Measurements from ENCODE around the gene KLRD1. TPM values are rescaled to one million over a fixed set of nuclear protein-coding genes. Genes with fewer than 3 reads are reported as not detected.
A peak's percentile ranks its signal among the peaks of the same experiment; 100 is the strongest.
"Not testable (repeated sequence)": the region's sequence is repeated elsewhere in the genome, so short reads cannot be mapped to it uniquely, and the experiment has no call there.

The KLRD1 gene
- total RNA-seq, 2 experiments from 2014 or later: 0.27 TPM; not detected in 1

DNA sequence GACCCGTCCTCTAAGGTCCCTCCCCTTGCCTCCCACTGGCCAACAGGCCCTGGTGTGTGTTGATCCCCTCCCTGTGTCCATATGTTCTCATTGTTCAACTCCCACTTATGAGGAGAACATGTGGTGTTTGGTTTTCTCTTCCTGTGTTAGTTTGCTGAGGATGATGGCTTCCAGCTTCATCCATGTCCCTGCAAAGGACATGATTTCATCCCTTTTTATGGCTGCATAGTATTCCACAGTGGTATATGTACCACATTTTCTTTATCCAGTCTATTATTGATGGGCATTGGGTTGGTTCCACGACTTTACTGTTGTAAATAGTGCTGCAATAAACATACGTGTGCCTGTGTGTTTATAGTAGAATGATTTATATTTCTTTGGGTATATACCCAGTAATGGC lies 43.8 kb downstream of the KLRD1 start:
- POLR2A ChIA-PET, DNase-seq: not testable (repeated sequence)

DNA sequence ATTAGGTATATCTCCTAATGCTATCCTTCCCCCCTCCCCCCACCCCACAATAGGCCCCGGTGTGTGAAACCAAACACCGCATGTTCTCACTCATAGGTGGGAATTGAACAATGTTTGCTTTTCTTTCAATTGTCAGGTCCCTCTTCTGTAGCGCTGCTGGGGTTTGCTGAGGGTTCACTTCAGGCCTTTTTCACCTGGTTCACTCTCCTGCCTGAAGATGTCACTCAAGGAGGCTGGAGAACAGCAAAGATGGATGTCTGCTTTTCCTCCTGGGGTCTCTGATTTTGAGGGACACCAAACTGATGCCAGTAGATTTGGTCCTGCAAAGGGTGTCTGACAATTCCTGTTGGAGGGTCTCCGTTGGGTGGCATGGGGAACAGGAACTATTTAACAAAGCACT lies 46.4 kb downstream of the KLRD1 start:
- POLR2A ChIA-PET: no interaction called here
- no peak for DNase-seq
- peaks cover 30% of the 10 kb centered on the region for H3K27me3 Mint-ChIP-seq
- H3K4me1 Mint-ChIP-seq: peaks cover 4% of the 10 kb centered on the region
- H3K36me3 Mint-ChIP-seq (ENCODE audit: low read depth): no peaks in the 10 kb centered on the region
- no peak overlapping the region for H3K4me3 Mint-ChIP-seq
- no peaks in the 10 kb centered on the region for H3K9me3 Mint-ChIP-seq
- no peak overlapping the region for H3K27ac Mint-ChIP-seq
- CTCF ChIA-PET: no interaction called here

More for the DNA sequence above, 43.8 kb downstream of the KLRD1 start:
- CTCF ChIA-PET: interaction anchor here (0.6 to 1.1 kb wide), 2 partner anchors 280 to 1249 kb away, joined by 3 read pairs; no protein-coding TSS in a partner anchor
- H3K27ac Mint-ChIP-seq; H3K4me1 Mint-ChIP-seq; H3K9me3 Mint-ChIP-seq; H3K36me3 Mint-ChIP-seq (ENCODE audit: low read depth); H3K4me3 Mint-ChIP-seq: not testable (repeated sequence)
- peaks cover 33% of the 10 kb centered on the region for H3K27me3 Mint-ChIP-seq

DNA sequence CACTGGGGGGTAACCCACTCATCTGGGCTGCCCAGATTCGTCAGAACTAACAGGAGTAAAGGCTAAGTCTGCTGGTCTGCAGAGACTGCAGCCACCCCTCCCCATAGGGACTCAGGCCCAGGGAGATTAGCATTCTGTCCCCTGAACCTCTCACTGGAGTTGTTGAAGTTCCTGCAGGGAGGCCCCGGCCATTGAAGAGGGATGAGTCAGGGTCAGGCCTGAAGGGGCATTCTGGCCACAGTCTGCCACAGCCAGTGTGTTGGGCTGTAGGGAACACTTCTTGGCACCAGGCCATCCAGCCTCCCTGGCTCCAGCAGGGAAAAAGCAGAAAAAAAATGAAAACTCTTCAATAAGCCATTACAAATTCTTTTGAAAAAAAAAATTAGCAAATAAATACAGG lies 46.8 kb downstream of the KLRD1 start:
- H3K4me1 Mint-ChIP-seq: peaks cover 7% of the 10 kb centered on the region
- H3K36me3 Mint-ChIP-seq (ENCODE audit: low read depth): no peaks in the 10 kb centered on the region
- CTCF ChIA-PET: no interaction called here

GRCh38 chr12:10358131-10358530 lies 50.5 kb downstream of the KLRD1 start:
- Mint-ChIP-seq H3K36me3 (ENCODE audit: low read depth) (no peaks in the 10 kb centered on the region), H3K27me3 (peaks cover 21% of the 10 kb centered on the region), H3K9me3 (no peaks in the 10 kb centered on the region), H3K4me1 (peaks cover 12% of the 10 kb centered on the region), H3K4me3 (no peak overlapping the region), H3K27ac (no peak overlapping the region)
- ChIA-PET POLR2A (no interaction called here), CTCF (no interaction called here)
- DNase-seq: no peak

More for the DNA sequence above, 46.8 kb downstream of the KLRD1 start:
- DNase-seq: no peak
- no peaks in the 10 kb centered on the region for H3K9me3 Mint-ChIP-seq
- H3K27me3 Mint-ChIP-seq: peaks cover 30% of the 10 kb centered on the region
- H3K4me3 Mint-ChIP-seq: no peak overlapping the region
- POLR2A ChIA-PET: no interaction called here
- no peak overlapping the region for H3K27ac Mint-ChIP-seq

DNA sequence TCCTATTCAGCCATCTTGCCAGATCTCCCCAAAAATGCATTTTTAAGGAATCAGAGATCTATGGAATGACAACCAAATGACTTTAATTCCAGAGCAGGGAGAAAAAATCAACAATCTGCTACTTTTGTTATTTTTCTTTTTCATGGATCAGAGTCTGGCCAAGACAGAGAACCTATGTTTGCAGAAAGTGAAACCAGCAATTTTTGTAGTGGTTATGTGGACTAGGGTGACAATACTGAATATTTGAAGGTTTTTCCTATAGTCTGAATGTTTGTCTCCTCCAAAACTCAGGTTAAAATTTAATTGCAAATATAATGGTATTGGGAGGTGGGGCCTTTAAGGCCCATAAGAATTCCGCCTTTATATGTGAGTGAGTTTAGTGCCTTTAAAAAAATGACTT lies 51.3 kb downstream of the KLRD1 start:
- no peak for DNase-seq
- Mint-ChIP-seq H3K36me3 (ENCODE audit: low read depth) (no peaks in the 10 kb centered on the region), H3K27me3 (peaks cover 20% of the 10 kb centered on the region), H3K4me1 (peaks cover 12% of the 10 kb centered on the region), H3K27ac (no peak overlapping the region), H3K4me3 (no peak overlapping the region), H3K9me3 (no peaks in the 10 kb centered on the region)
- CTCF ChIA-PET: no interaction called here
- POLR2A ChIA-PET: no interaction called here

- H3K27me3 Mint-ChIP-seq: peaks cover 18% of the 10 kb centered on the region
- H3K27ac Mint-ChIP-seq: no peak overlapping the region
- H3K36me3 Mint-ChIP-seq (ENCODE audit: low read depth): no peaks in the 10 kb centered on the region
- no peak overlapping the region for H3K4me3 Mint-ChIP-seq
- H3K4me1 Mint-ChIP-seq: peaks cover 12% of the 10 kb centered on the region
- CTCF ChIA-PET: no interaction called here
- POLR2A ChIA-PET: no interaction called here
- no peak for DNase-seq
- no peaks in the 10 kb centered on the region for H3K9me3 Mint-ChIP-seq
Measured at GRCh38 chr12:10361084-10361483, 53.4 kb downstream of the KLRD1 start.

GRCh38 chr12:10361622-10362021 lies 54.0 kb downstream of the KLRD1 start:
- H3K27me3 Mint-ChIP-seq: peaks cover 16% of the 10 kb centered on the region
- POLR2A ChIA-PET: no interaction called here
- CTCF ChIA-PET: no interaction called here
- H3K9me3 Mint-ChIP-seq: no peaks in the 10 kb centered on the region
- H3K4me1 Mint-ChIP-seq: peaks cover 12% of the 10 kb centered on the region
- no peak for DNase-seq
- no peaks in the 10 kb centered on the region for H3K36me3 Mint-ChIP-seq (ENCODE audit: low read depth)
- no peak overlapping the region for H3K4me3 Mint-ChIP-seq
- H3K27ac Mint-ChIP-seq: no peak overlapping the region

DNA sequence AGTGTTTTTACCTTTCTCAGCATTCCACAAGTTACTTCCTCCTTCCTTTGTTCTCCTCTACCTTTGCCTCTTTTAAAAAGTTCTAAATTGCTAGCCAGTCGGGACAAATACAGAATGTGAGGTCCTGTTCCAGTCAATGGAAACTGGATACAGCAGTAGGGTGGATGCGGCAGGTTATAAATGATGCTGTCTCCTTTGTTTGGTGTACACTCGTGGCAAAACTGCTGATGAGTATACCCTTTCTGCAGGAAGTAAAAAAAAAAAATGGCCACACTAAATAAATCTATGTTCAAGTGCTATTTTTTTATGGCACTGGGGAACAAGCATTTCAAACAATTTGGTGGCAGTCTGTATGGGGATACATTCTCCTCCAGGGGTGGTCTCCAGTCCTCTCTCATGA lies 54.7 kb downstream of the KLRD1 start:
- Mint-ChIP-seq H3K9me3 (no peaks in the 10 kb centered on the region), H3K27me3 (peaks cover 16% of the 10 kb centered on the region), H3K4me3 (no peak overlapping the region), H3K4me1 (peaks cover 12% of the 10 kb centered on the region), H3K27ac (no peak overlapping the region), H3K36me3 (ENCODE audit: low read depth) (no peaks in the 10 kb centered on the region)
- POLR2A ChIA-PET: no interaction called here
- CTCF ChIA-PET: interaction anchor here (0.6 kb wide), 1 partner anchor 1325 kb away, joined by 4 read pairs; no protein-coding TSS in a partner anchor
- no peak for DNase-seq

DNA sequence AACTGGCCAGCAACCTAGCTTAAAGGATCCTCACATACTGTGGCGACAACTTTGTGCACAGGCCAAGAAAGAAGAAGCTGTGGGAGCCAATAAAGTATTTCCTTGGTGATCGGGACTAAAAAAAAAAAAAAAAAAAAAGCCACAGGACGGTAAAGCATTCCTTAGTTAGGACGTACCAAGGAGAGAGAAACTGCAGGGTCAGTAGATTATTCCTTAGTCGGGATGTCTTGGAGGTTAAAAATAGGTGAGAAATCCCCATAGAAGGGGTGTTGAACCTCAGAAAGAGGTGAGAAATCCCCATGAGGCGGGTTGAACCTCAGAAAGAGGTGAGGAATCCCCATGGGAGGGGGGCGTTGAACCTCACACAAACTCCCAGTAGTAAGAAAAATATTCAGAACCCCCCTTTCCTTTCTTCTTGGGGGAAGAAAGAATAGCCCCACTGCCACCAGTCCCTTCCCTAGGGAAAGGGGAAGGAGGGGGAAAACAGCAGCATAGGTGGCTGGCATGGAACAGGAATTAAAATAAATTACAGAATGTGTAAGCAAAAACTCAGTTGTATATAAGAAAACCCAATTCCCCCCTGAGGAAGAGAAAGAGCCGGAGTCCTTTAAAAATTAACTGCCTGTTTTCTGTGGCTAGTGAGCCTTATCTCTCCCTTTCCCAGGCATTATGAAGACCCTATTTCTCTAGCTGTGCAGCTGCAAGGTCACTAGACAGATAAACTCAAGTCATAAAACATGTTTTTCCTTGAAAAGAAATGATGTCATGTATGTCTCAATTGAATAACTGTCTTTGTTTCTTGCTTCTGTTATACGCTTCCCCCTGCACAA lies 55.4 kb downstream of the KLRD1 start:
- ChIA-PET POLR2A (no interaction called here), CTCF (interaction anchor here (0.6 kb wide), 2 partner anchors 1086 to 1325 kb away, joined by 3 to 4 read pairs; no protein-coding TSS in a partner anchor)
- Mint-ChIP-seq H3K9me3 (peaks cover 5% of the 10 kb centered on the region), H3K4me3 (no peak overlapping the region), H3K36me3 (ENCODE audit: low read depth) (peaks cover 4% of the 10 kb centered on the region), H3K27me3 (peaks cover 17% of the 10 kb centered on the region), H3K27ac (peak overlapping the region; percentile 37), H3K4me1 (peaks cover 13% of the 10 kb centered on the region)
- no peak for DNase-seq

DNA sequence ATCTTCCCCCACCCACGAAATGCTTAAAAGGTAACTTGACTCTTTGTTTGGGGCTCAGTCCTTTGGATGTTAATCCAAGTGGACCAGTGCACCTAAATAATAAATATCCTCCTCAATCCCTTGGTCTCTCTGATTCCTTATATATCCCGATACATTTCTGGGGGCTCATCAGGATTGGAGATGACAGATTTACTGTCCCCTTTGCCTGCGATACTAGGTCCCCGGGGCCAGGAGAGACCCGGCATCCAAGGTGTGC lies 55.9 kb downstream of the KLRD1 start:
- ChIA-PET CTCF (no interaction called here), POLR2A (no interaction called here)
- no peak for DNase-seq
- Mint-ChIP-seq H3K36me3 (ENCODE audit: low read depth) (peaks cover 7% of the 10 kb centered on the region), H3K27ac (no peak overlapping the region), H3K4me3 (no peak overlapping the region), H3K27me3 (peaks cover 18% of the 10 kb centered on the region), H3K4me1 (peaks cover 15% of the 10 kb centered on the region), H3K9me3 (peaks cover 7% of the 10 kb centered on the region)

DNA sequence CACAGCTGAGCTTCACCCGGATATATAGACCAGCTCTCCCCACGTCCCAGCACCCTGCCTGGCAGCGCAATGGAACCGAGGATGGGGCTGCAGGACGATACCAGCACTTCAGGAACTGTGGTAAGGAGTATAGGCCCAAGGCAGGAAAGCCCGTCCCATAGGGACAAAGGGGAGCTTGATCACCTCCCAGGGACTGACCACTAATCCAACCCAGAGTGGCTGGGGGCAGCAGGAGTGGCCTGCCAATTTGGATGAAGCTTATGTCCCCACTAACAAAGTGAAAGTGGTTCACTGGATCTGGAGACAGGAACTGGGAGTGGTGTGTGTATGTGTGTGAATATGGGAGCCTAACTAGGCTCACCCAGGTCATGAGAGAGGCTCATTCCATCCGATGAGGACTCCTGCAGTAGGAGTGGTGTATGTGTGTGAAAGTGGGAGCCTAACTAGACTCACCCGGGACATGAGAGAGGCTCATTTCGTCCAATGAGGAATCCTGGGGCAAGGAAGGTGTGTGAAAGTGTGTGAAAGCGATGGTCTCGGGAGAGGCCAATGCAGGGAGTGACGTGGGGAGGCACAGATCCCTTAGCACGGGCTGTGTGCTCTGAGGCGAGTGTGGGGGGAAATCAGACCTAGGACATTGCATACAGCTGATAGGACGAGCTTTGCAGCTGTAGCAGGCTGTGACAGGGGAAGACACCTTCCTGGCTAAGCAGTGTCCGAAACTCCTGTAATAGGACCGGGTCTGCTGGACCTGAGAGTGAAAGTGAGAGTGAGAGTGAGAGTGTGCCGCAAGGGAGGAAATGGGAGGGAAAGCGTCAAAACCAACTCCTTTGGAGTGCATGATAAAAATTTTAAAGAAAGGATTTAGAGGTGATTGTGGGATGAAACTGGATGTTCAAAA lies 56.5 kb downstream of the KLRD1 start:
- H3K4me1 Mint-ChIP-seq: peaks cover 13% of the 10 kb centered on the region
- peaks cover 18% of the 10 kb centered on the region for H3K27me3 Mint-ChIP-seq
- H3K27ac Mint-ChIP-seq: no peak overlapping the region
- POLR2A ChIA-PET: no interaction called here
- H3K9me3 Mint-ChIP-seq: peaks cover 7% of the 10 kb centered on the region
- peak; percentile 49 for DNase-seq
- H3K4me3 Mint-ChIP-seq: no peak overlapping the region
- CTCF ChIA-PET: interaction anchor here (0.5 to 0.7 kb wide), 2 partner anchors 145 to 1621 kb away, joined by 3 read pairs; no protein-coding TSS in a partner anchor
- peaks cover 7% of the 10 kb centered on the region for H3K36me3 Mint-ChIP-seq (ENCODE audit: low read depth)

GRCh38 chr12:10364815-10365622 lies 57.3 kb downstream of the KLRD1 start:
- Mint-ChIP-seq H3K9me3 (peaks cover 7% of the 10 kb centered on the region), H3K4me1 (peaks cover 13% of the 10 kb centered on the region), H3K36me3 (ENCODE audit: low read depth) (peaks cover 7% of the 10 kb centered on the region), H3K4me3 (no peak overlapping the region), H3K27me3 (peaks cover 18% of the 10 kb centered on the region), H3K27ac (no peak overlapping the region)
- DNase-seq: peak; percentile 82
- POLR2A ChIA-PET: no interaction called here
- CTCF ChIA-PET: interaction anchor here (0.7 kb wide), 1 partner anchor 1620 kb away, joined by 3 read pairs; no protein-coding TSS in a partner anchor

All from activated CD4-positive, alpha-beta T cell treated with anti-CD3 and anti-CD28 coated beads, Interleukin-2, amount 10 ng/mL, durations not matched to agents 7 days and 5 days (primary cell).